Measurements from ENCODE around the gene HRK. TPM values are rescaled to one million over a fixed set of nuclear protein-coding genes. Genes with fewer than 3 reads are reported as not detected.

Gene HRK
- total RNA-seq, 1 experiment from 2014 or later, result 3.5 TPM

DNA sequence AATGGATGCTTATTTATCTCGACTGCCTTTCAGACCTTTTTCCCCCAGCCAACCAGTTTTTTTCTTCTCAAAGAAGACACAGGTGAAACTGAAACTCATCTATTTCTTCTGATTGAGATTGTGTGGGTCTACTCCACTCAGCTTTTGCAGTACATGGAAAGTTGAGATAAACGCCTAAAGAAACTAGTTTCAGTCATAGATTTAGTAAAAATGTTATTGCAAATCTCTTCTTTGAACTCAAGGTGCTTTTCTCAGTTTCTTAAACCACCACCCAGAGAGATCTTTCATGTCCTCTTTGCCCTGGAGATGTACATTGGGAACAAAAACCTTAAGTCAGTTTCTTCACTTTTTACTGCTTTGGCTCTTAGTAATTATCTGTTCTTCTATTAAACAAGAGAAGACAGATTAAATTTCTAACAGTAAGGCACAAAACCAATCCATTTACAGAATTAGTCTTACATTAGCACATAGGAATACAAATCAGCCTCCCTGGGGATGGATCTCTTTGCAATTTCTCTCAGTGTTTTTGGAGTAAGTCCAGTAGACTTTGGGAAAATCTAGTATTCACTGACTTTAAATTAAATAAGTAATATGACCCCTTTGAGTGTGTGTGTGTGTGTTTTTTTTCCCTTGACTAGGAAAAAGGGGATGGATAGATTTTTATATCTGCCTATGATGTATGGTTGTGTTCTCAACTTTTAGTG lies 41.1 kb upstream of the HRK start:
- DNase-seq (ENCODE audit: low spot score), result no peak
- Mint-ChIP-seq H3K4me1 (peaks cover 17% of the 10 kb centered on the region), H3K27me3 (ENCODE audit: low read depth) (no peaks in the 10 kb centered on the region), H3K27ac (no peak overlapping the region), H3K36me3 (no peaks in the 10 kb centered on the region), H3K4me3 (no peak overlapping the region), H3K9me3 (no peaks in the 10 kb centered on the region)
- TF ChIP-seq, protein P1, sequence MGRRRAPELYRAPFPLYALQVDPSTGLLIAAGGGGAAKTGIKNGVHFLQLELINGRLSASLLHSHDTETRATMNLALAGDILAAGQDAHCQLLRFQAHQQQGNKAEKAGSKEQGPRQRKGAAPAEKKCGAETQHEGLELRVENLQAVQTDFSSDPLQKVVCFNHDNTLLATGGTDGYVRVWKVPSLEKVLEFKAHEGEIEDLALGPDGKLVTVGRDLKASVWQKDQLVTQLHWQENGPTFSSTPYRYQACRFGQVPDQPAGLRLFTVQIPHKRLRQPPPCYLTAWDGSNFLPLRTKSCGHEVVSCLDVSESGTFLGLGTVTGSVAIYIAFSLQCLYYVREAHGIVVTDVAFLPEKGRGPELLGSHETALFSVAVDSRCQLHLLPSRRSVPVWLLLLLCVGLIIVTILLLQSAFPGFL (CRISPR knock-in tag; IDR thresholded peaks at IDR 0.05; ENCODE audit: borderline replicate concordance), result no peak
- TF ChIP-seq FOXJ3 (CRISPR knock-in tag; IDR thresholded peaks at IDR 0.05; ENCODE audit: borderline replicate concordance) (no peak), CREM (CRISPR knock-in tag; IDR thresholded peaks at IDR 0.05) (no peak), HMGA2 (CRISPR knock-in tag; IDR thresholded peaks at IDR 0.05) (no peak), ZNF263 (CRISPR knock-in tag; IDR thresholded peaks at IDR 0.05; ENCODE audit: low read depth) (no peak), E2F1 (CRISPR knock-in tag; IDR thresholded peaks at IDR 0.05) (no peak), CREB1 (CRISPR knock-in tag; IDR thresholded peaks at IDR 0.05) (no peak), NR3C1 (CRISPR knock-in tag; conservative IDR thresholded peaks at IDR 0.05; ENCODE audit: low read depth) (no peak), NR2C2 (CRISPR knock-in tag; IDR thresholded peaks at IDR 0.05) (no peak), ZNF416 (CRISPR knock-in tag; IDR thresholded peaks at IDR 0.05) (no peak), ETV6 (CRISPR knock-in tag; IDR thresholded peaks at IDR 0.05) (no peak), SMAD4 (CRISPR knock-in tag; IDR thresholded peaks at IDR 0.05) (no peak), SOX15 (CRISPR knock-in tag; IDR thresholded peaks at IDR 0.05) (no peak)
- TF ChIP-seq, protein P2, sequence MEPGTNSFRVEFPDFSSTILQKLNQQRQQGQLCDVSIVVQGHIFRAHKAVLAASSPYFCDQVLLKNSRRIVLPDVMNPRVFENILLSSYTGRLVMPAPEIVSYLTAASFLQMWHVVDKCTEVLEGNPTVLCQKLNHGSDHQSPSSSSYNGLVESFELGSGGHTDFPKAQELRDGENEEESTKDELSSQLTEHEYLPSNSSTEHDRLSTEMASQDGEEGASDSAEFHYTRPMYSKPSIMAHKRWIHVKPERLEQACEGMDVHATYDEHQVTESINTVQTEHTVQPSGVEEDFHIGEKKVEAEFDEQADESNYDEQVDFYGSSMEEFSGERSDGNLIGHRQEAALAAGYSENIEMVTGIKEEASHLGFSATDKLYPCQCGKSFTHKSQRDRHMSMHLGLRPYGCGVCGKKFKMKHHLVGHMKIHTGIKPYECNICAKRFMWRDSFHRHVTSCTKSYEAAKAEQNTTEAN (CRISPR knock-in tag; IDR thresholded peaks at IDR 0.05), result no peak
- TF ChIP-seq, protein P3, sequence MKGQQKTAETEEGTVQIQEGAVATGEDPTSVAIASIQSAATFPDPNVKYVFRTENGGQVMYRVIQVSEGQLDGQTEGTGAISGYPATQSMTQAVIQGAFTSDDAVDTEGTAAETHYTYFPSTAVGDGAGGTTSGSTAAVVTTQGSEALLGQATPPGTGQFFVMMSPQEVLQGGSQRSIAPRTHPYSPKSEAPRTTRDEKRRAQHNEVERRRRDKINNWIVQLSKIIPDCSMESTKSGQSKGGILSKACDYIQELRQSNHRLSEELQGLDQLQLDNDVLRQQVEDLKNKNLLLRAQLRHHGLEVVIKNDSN (CRISPR knock-in tag; IDR thresholded peaks at IDR 0.05), result no peak
- POLR2A ChIA-PET, result no interaction called here
- no peak for ATAC-seq
- CTCF ChIA-PET, result no interaction called here

DNA sequence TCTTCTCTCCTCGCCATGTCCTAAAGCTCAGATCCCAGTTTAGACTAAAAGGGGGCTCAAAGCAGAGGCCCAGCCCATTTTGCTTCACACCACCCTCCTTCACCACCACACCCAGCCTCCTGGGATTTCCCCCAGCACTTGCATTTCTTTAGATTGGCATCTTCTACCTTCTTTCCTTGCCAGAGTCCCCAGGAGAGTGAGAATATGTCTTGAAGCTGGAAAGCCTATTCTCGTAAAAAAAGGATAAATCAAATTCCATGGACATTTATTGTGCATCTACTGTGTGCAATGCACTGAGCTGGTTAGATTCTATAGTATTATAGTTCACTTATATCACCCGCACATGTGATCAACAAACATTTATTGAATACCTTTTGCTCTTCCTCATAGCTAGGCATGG lies 39.7 kb upstream of the HRK start:
- Mint-ChIP-seq H3K27ac (peak overlapping the region; percentile 38; the same call in 1 of the 2 replicates), H3K4me3 (no peak overlapping the region), H3K27me3 (ENCODE audit: low read depth) (no peaks in the 10 kb centered on the region), H3K4me1 (peaks cover 23% of the 10 kb centered on the region), H3K36me3 (no peaks in the 10 kb centered on the region; the same call in 1 of the 2 replicates), H3K9me3 (no peaks in the 10 kb centered on the region)
- no peak for DNase-seq (ENCODE audit: low spot score)
- ChIA-PET POLR2A (no interaction called here), CTCF (interaction anchor here (1.0 kb wide), 1 partner anchor 10 kb away, joined by 3 read pairs; no protein-coding TSS in a partner anchor)
- ATAC-seq, result no peak
- TF ChIP-seq ZNF219 (CRISPR knock-in tag; IDR thresholded peaks at IDR 0.05; ENCODE audit: borderline replicate concordance) (no peak), IRF1 (CRISPR knock-in tag; IDR thresholded peaks at IDR 0.05) (no peak), MAX (CRISPR knock-in tag; IDR thresholded peaks at IDR 0.05) (no peak), ZNF317 (CRISPR knock-in tag; IDR thresholded peaks at IDR 0.05; ENCODE audit: borderline replicate concordance, low read depth) (no peak), AR (CRISPR knock-in tag; IDR thresholded peaks at IDR 0.05) (no peak)
- TF ChIP-seq, protein P4, sequence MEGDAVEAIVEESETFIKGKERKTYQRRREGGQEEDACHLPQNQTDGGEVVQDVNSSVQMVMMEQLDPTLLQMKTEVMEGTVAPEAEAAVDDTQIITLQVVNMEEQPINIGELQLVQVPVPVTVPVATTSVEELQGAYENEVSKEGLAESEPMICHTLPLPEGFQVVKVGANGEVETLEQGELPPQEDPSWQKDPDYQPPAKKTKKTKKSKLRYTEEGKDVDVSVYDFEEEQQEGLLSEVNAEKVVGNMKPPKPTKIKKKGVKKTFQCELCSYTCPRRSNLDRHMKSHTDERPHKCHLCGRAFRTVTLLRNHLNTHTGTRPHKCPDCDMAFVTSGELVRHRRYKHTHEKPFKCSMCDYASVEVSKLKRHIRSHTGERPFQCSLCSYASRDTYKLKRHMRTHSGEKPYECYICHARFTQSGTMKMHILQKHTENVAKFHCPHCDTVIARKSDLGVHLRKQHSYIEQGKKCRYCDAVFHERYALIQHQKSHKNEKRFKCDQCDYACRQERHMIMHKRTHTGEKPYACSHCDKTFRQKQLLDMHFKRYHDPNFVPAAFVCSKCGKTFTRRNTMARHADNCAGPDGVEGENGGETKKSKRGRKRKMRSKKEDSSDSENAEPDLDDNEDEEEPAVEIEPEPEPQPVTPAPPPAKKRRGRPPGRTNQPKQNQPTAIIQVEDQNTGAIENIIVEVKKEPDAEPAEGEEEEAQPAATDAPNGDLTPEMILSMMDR (IDR thresholded peaks at IDR 0.05), result no peak
- TF ChIP-seq, protein P5, sequence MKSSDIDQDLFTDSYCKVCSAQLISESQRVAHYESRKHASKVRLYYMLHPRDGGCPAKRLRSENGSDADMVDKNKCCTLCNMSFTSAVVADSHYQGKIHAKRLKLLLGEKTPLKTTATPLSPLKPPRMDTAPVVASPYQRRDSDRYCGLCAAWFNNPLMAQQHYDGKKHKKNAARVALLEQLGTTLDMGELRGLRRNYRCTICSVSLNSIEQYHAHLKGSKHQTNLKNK (CRISPR knock-in tag; IDR thresholded peaks at IDR 0.05), result no peak
